ENCODE results near the gene ITLN1. TPM values are rescaled to one million over a fixed set of nuclear protein-coding genes. Genes with fewer than 3 reads are reported as not detected.

Gene ITLN1
- total RNA-seq, 1 experiment from 2014 or later = not detected

GRCh38 chr1:160855181-160855981 lies 29.6 kb downstream of the ITLN1 start:
- Mint-ChIP-seq H3K36me3 (ENCODE audit: insufficient read depth, unreplicated experiment) (no peaks in the 10 kb centered on the region), H3K9me3 (ENCODE audit: low read depth, unreplicated experiment) (no peaks in the 10 kb centered on the region), H3K4me3 (ENCODE audit: low read depth, unreplicated experiment) (no peak overlapping the region), H3K27me3 (ENCODE audit: unreplicated experiment) (peaks cover 13% of the 10 kb centered on the region), H3K27ac (ENCODE audit: unreplicated experiment) (no peak overlapping the region), H3K4me1 (ENCODE audit: low read depth, unreplicated experiment) (no peaks in the 10 kb centered on the region)
- BruUV-seq (replicated peaks) = no TSS peak
- no peak for TF ChIP-seq CTCF (IDR thresholded peaks at IDR 0.05; ENCODE audit: unreplicated experiment)
- DNase-seq = no peak
- CTCF ChIA-PET = no interaction called here
- intact Hi-C loops (cut with micrococcal nuclease; ENCODE audit: unreplicated experiment) = no loop called here

DNA sequence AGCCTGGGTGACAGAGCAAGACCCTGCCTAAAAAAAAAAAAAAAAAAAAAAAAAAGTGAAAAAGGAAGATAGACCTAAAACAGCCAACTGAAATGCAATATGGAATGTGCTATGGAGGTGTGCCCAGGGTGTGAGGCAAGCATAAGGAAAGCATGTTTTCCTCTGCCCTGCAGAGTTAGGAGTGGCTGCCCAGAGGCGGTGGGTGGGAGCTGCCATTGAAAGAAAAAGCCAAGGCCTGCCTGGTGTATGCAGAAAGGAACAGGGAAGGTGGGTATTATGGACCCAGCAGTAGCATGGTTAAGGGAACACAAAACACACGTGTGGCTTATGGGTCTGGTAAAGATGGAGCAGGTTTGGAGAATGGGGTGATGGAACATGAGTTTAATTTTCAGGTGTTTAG lies 31.2 kb downstream of the ITLN1 start:
- H3K4me3 Mint-ChIP-seq (ENCODE audit: low read depth, unreplicated experiment) = no peak overlapping the region
- H3K27ac Mint-ChIP-seq (ENCODE audit: unreplicated experiment) = no peak overlapping the region
- no peaks in the 10 kb centered on the region for H3K9me3 Mint-ChIP-seq (ENCODE audit: low read depth, unreplicated experiment)
- no TSS peak for BruUV-seq (replicated peaks)
- TF ChIP-seq CTCF (IDR thresholded peaks at IDR 0.05; ENCODE audit: unreplicated experiment) = no peak
- no peaks in the 10 kb centered on the region for H3K4me1 Mint-ChIP-seq (ENCODE audit: low read depth, unreplicated experiment)
- H3K36me3 Mint-ChIP-seq (ENCODE audit: insufficient read depth, unreplicated experiment) = no peaks in the 10 kb centered on the region
- intact Hi-C loops (cut with micrococcal nuclease; ENCODE audit: unreplicated experiment) = no loop called here
- no peak for DNase-seq
- CTCF ChIA-PET = interaction anchor here (0.7 kb wide), 1 partner anchor 12 kb away, joined by 6 read pairs; no protein-coding TSS in a partner anchor
- H3K27me3 Mint-ChIP-seq (ENCODE audit: unreplicated experiment) = peaks cover 8% of the 10 kb centered on the region

DNA sequence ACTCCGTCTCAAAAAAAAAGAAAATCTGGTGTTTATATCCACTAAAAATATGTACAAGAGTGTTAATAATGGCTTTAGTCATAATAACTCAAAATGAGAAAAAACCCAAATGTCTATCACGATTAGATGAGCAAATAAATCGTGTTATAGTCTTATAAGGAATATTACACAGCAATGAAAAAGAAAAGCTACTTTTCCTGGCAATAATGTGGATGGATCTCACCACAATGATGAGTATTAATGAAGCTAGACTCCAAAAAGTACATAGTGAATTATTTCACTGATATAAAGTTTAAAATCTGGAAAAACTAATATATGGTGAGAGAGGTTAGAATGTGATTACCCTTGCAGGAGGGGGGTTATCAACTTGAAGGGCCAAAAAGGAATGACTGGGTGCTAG lies 32.0 kb downstream of the ITLN1 start:
- Mint-ChIP-seq H3K27me3 (ENCODE audit: unreplicated experiment) (peaks cover 9% of the 10 kb centered on the region), H3K4me1 (ENCODE audit: low read depth, unreplicated experiment) (no peaks in the 10 kb centered on the region), H3K36me3 (ENCODE audit: insufficient read depth, unreplicated experiment) (no peaks in the 10 kb centered on the region), H3K27ac (ENCODE audit: unreplicated experiment) (no peak overlapping the region), H3K9me3 (ENCODE audit: low read depth, unreplicated experiment) (peaks cover 2% of the 10 kb centered on the region), H3K4me3 (ENCODE audit: low read depth, unreplicated experiment) (no peak overlapping the region)
- no peak for DNase-seq
- no TSS peak for BruUV-seq (replicated peaks)
- intact Hi-C loops (cut with micrococcal nuclease; ENCODE audit: unreplicated experiment) = no loop called here
- no peak for TF ChIP-seq CTCF (IDR thresholded peaks at IDR 0.05; ENCODE audit: unreplicated experiment)
- CTCF ChIA-PET = interaction anchor here (0.7 kb wide), 1 partner anchor 12 kb away, joined by 6 read pairs; no protein-coding TSS in a partner anchor

- Mint-ChIP-seq H3K9me3 (ENCODE audit: low read depth, unreplicated experiment) (peaks cover 2% of the 10 kb centered on the region), H3K36me3 (ENCODE audit: insufficient read depth, unreplicated experiment) (no peaks in the 10 kb centered on the region), H3K27ac (ENCODE audit: unreplicated experiment) (no peak overlapping the region), H3K27me3 (ENCODE audit: unreplicated experiment) (peaks cover 19% of the 10 kb centered on the region), H3K4me3 (ENCODE audit: low read depth, unreplicated experiment) (no peak overlapping the region), H3K4me1 (ENCODE audit: low read depth, unreplicated experiment) (no peaks in the 10 kb centered on the region)
- DNase-seq = no peak
- CTCF ChIA-PET = interaction anchor here (1.0 kb wide), 1 partner anchor 101 kb away, joined by 3 read pairs; no protein-coding TSS in a partner anchor
- BruUV-seq (replicated peaks) = no TSS peak
- TF ChIP-seq CTCF (IDR thresholded peaks at IDR 0.05; ENCODE audit: unreplicated experiment) = no peak
- intact Hi-C loops (cut with micrococcal nuclease; ENCODE audit: unreplicated experiment) = no loop called here
Measured at GRCh38 chr1:160850993-160851392, 34.0 kb downstream of the ITLN1 start.

Data from Calu3 (cell line).